ENCODE results near the gene RHBDF1. TPM values are rescaled to one million over a fixed set of nuclear protein-coding genes. Genes with fewer than 3 reads are reported as not detected.

The RHBDF1 gene
- total and polyA plus RNA-seq, 9 of the 15 experiments (the other 6 are each of a cell fraction or from before 2014, with no cell fraction given) = 1.0 to 8.2 (median 4.2) TPM

DNA sequence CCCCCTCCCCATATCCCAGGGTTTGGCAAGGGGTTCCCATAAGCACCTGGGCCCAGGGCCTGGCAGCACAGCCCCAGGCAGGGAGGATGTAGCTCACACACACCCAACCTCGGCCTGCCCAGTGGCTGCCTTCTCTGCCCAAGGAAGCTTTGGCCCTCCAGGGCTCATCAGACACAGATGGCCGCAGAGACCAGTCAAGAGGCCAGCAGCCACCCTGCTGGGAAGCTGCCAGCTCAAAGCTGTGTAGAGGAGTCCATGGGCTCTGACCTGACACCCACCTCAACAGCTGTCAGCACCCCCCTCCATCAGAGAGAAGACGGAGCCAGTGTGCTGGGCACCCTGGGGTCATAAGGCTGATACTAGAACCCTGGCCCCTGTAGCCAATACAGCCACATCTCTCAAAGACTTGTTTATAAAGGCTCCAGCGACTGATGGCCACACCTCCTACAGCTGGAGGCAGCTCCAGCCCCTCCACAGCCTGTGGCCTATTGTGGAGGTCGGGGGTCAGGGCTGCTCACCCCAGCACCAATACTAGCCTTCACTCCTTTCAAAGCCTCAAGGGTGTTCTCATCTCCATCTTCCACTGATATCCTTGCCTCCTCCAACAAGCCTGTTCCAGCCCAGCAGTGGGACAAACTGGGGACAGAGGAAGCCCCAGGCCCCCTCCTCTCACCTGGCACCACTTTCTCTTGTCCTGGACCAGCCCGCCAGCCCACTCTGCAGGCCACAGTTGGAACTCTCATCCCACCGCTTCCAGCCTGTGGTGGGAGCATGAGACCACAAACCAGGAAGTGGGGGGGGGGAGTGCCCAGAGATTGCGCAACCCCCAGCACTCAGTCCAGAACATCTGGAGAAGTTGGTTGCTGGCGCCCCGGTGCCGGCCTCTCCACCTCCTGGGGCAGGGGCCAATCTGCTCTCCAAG is 3.4 kb upstream of the RHBDF1 start (continued):
- TF ChIP-seq, protein P1, sequence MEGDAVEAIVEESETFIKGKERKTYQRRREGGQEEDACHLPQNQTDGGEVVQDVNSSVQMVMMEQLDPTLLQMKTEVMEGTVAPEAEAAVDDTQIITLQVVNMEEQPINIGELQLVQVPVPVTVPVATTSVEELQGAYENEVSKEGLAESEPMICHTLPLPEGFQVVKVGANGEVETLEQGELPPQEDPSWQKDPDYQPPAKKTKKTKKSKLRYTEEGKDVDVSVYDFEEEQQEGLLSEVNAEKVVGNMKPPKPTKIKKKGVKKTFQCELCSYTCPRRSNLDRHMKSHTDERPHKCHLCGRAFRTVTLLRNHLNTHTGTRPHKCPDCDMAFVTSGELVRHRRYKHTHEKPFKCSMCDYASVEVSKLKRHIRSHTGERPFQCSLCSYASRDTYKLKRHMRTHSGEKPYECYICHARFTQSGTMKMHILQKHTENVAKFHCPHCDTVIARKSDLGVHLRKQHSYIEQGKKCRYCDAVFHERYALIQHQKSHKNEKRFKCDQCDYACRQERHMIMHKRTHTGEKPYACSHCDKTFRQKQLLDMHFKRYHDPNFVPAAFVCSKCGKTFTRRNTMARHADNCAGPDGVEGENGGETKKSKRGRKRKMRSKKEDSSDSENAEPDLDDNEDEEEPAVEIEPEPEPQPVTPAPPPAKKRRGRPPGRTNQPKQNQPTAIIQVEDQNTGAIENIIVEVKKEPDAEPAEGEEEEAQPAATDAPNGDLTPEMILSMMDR (IDR thresholded peaks at IDR 0.05 in 2 of 3, conservative IDR thresholded peaks at IDR 0.05 in 1 of 3; ENCODE audit: insufficient read depth in 2 of 3, low read depth in 1 of 3, low read length in 3 of 3) = peak; percentile 23 to 51 (median 36); a peak in 3 of 6 replicates
- peak; percentile 27; the same call in 1 of the 2 replicates for TF ChIP-seq GABPB1 (CRISPR knock-in tag; IDR thresholded peaks at IDR 0.05)

DNA sequence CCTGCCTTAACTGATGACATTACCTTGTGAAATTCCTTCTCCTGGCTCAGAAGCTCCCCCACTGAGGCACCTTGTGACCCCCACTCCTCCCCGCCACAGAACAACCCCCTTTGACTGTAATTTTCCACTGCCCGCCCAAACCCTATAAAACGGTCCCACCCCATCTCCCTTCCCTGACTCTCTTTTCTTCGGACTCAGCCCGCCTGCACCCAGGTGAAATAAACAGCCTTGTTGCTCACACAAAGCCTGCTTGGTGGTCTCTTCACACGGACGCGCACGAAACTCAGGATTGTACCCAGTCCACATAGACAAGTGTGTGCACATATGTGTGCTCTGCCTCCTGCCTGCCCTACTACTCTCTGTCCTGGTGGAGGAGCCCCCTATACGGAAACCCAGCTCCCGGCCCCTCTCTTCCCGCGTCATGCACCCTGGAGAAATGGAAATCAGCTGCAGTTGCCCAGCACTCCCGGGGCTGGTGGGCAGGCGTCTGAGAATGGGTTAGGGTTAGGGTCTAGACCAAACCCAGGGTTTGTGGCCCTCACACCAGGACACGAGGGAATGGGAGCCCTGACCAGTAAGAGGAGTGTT is 2.4 kb upstream of the RHBDF1 start:
- DNase-seq (ENCODE audit: extremely low read depth in 1 of 4, low spot score in 3 of 4) = no peak
- H3K36me3 ChIP-seq (ENCODE audit: control insufficient read depth, insufficient read depth, low read length) = peaks cover 7% of the 10 kb centered on the region; the same call in 1 of the 3 replicates
- H3K9me3 ChIP-seq (replicated peaks; ENCODE audit: control insufficient read depth, insufficient read depth, low read depth, low read length) = no peaks in the 10 kb centered on the region; the same call in 1 of the 2 replicates
- peaks cover 10% of the 10 kb centered on the region for H4K20me1 ChIP-seq (replicated peaks; ENCODE audit: control insufficient read depth, insufficient read depth, low read length)
- no peak for TF ChIP-seq ZNF561 (CRISPR knock-in tag; conservative IDR thresholded peaks at IDR 0.05)
- TF ChIP-seq, protein P1 (IDR thresholded peaks at IDR 0.05 in 2 of 3, conservative IDR thresholded peaks at IDR 0.05 in 1 of 3; ENCODE audit: insufficient read depth in 2 of 3, low read depth in 1 of 3, low read length in 3 of 3) = 0 out of 6 replicates have a peak, but pooled peaks of 1 of the 3 experiments have one; percentile 12
- in situ Hi-C loops (cut with MboI) = no loop called here
- no peak for FAIRE-seq
- no peaks in the 10 kb centered on the region for H3K27me3 ChIP-seq (ENCODE audit: control insufficient read depth in 2 of 2, insufficient read depth in 2 of 2, low read length in 2 of 2)
- H3K4me3 ChIP-seq = no peak overlapping the region
- intact Hi-C loops (cut with micrococcal nuclease) = no loop called here
- 81% methylated on average over 14 of the region's 16 CpGs for WGBS (ENCODE audit: insufficient coverage, low coverage, missing lambda C conversion rate)
- POLR2A ChIA-PET = interaction anchor here (0.8 to 1.6 kb wide), 5 partner anchors 10 to 30 kb away, joined by 3 to 9 read pairs (median 3); partner anchors contain the start of genes POLR3K and SNRNP25
- peaks cover 5% of the 10 kb centered on the region for H3K9me1 ChIP-seq (ENCODE audit: control insufficient read depth, insufficient read depth, low read length)
- H3K4me2 ChIP-seq (ENCODE audit: insufficient read depth, low read length) = no peak overlapping the region
- peaks cover 32 to 80% of the 10 kb centered on the region in 2 experiments for H3K4me1 ChIP-seq (replicated peaks in 1 of 2; ENCODE audit: control insufficient read depth in 2 of 2, insufficient read depth in 2 of 2, low read length in 2 of 2)
- H3K79me2 ChIP-seq (ENCODE audit: control insufficient read depth, insufficient read depth, low read length) = peaks cover 26% of the 10 kb centered on the region
- CTCF ChIA-PET (ENCODE audit: low intra/inter-chr PET ratio) = no interaction called here
- H2AFZ ChIP-seq (ENCODE audit: low read depth, low read length) = no peak overlapping the region
- no TSS peak for BruUV-seq (replicated peaks)
- no peak overlapping the region for H3K27ac ChIP-seq (ENCODE audit: extremely low read depth, low read depth, low read length)
- no peak overlapping the region; a peak in 1 of 4 replicates for H3K9ac ChIP-seq (ENCODE audit: insufficient read depth in 1 of 2, low read depth in 2 of 2, low read length in 2 of 2)
- no peak for ATAC-seq
